ENCODE measurements around the gene MXD3. TPM values are rescaled to one million over a fixed set of nuclear protein-coding genes. Genes with fewer than 3 reads are reported as not detected.
A peak's percentile ranks its signal among the peaks of the same experiment; 100 is the strongest.

MXD3 gene
- total and polyA plus RNA-seq, 8 donors = 3.0 to 55.0 (median 6.5) TPM

GRCh38 chr5:177314376-177315342 is 3.0 kb upstream of the MXD3 start:
- no peak overlapping the region for H3K27ac ChIP-seq
- no peak for FAIRE-seq
- DNase-seq = peak in 2 of 6 donors; percentile 55 to 65
- no peaks in the 10 kb centered on the region for H3K36me3 ChIP-seq
- H3K4me3 ChIP-seq = no peak overlapping the region
- H3K27me3 ChIP-seq = no peaks in the 10 kb centered on the region
- no peak for TF ChIP-seq CTCF (IDR thresholded peaks at IDR 0.05)
- peaks cover 0 to 20% (median 16%) of the 10 kb centered on the region in 3 donors for H3K4me1 ChIP-seq
- ATAC-seq = no peak
- H3K9me3 ChIP-seq = no peaks in the 10 kb centered on the region
- intact Hi-C loops (cut with DNase I) = loop anchor here in 1 of 3 donors (10.0 kb wide), 2 partner anchors 70 to 140 kb away; partner anchors contain the start of gene SLC34A1
- WGBS, 2 donors = 85% methylated on average over 15 to 18 of the region's 18 CpGs

- DNase-seq (peak in 2 of 6 donors; percentile 23 to 28), FAIRE-seq (no peak), ATAC-seq (no peak)
- Histone ChIP-seq H3K27ac (no peak overlapping the region), H3K4me1 (peaks cover 0 to 25% (median 16%) of the 10 kb centered on the region in 3 donors), H3K9me3 (no peaks in the 10 kb centered on the region), H3K4me3 (no peak overlapping the region), H3K36me3 (no peaks in the 10 kb centered on the region), H3K27me3 (no peaks in the 10 kb centered on the region)
- intact Hi-C loops (cut with DNase I) = loop anchor here in 1 of 3 donors (10.0 kb wide), 2 partner anchors 71 to 141 kb away; partner anchors contain the start of gene SLC34A1
- TF ChIP-seq CTCF (IDR thresholded peaks at IDR 0.05) = no peak
- 91 to 95% methylated on average over 15 of the region's 15 CpGs for WGBS, 2 donors
These were observed 2.0 kb upstream of the MXD3 start for GRCh38 chr5:177313561-177314259.

GRCh38 chr5:177312649-177313181 is 1.0 kb upstream of the MXD3 start:
- Histone ChIP-seq H3K36me3 (no peaks in the 10 kb centered on the region), H3K4me1 (peaks cover 9 to 29% (median 12%) of the 10 kb centered on the region in 3 donors), H3K4me3 (peak overlapping the region in 1 of 4 donors; percentile 50), H3K27me3 (no peaks in the 10 kb centered on the region), H3K9me3 (no peaks in the 10 kb centered on the region), H3K27ac (no peak overlapping the region)
- ATAC-seq (no peak), FAIRE-seq (no peak), DNase-seq (peak in 1 of 6 donors; percentile 72)
- WGBS, 2 donors = 34 to 37% methylated on average over 19 of the region's 19 CpGs
- no peak for TF ChIP-seq CTCF (IDR thresholded peaks at IDR 0.05)
- intact Hi-C loops (cut with DNase I) = loop anchor here in 1 of 3 donors (10.0 kb wide), 2 partner anchors 72 to 142 kb away; partner anchors contain the start of gene SLC34A1

GRCh38 chr5:177311392-177311722 is 341 bp downstream of the MXD3 start:
- no peak overlapping the region for H3K27ac ChIP-seq
- no peak for FAIRE-seq
- intact Hi-C loops (cut with DNase I) = loop anchor here in 1 of 3 donors (10.0 kb wide), 2 partner anchors 73 to 143 kb away; partner anchors contain the start of gene SLC34A1
- no peak for ATAC-seq
- 16 to 48% methylated on average over 13 to 23 of the region's 23 CpGs for WGBS, 2 donors
- peaks cover 11 to 32% (median 12%) of the 10 kb centered on the region in 3 donors for H3K4me1 ChIP-seq
- no peaks in the 10 kb centered on the region for H3K27me3 ChIP-seq
- no peaks in the 10 kb centered on the region for H3K9me3 ChIP-seq
- peak in 2 of 6 donors; percentile 67 to 82 for DNase-seq
- H3K4me3 ChIP-seq = peak overlapping the region; percentile 20 to 50 (median 32)
- H3K36me3 ChIP-seq = peaks cover 0 to 12% (median 5%) of the 10 kb centered on the region in 3 donors
- no peak for TF ChIP-seq CTCF (IDR thresholded peaks at IDR 0.05)

Measured in pancreas (tissue), 10 donors.